GM23248 (cell line): ENCODE measurements around the gene ATP6V0A1.

ENCODE experiments used
- EZH2 ChIP-seq: fragments of 200-600 bp; sonication (generic); IDR thresholded peaks from 2 replicates; pipeline ENCODE4 v1.6.1; 2018; ENCODE audit warnings: antibody characterized with exemption, mild to moderate bottlenecking; ENCODE audit not compliant: insufficient read depth, poor library complexity, severe bottlenecking
- EZH2phosphoT487 ChIP-seq: fragments of 200-600 bp; sonication (generic); IDR thresholded peaks from 2 replicates; pipeline ENCODE4 v1.6.1; 2018; ENCODE audit warnings: antibody characterized with exemption, moderate library complexity, mild to moderate bottlenecking, low read depth; ENCODE audit not compliant: insufficient read depth

- TF ChIP-seq EZH2: no peak
- TF ChIP-seq EZH2phosphoT487: no peak
Observed at GRCh38 chr17:42522798-42523278, 64.2 kb downstream of the ATP6V0A1 start.
